Central memory CD8-positive, alpha-beta T cell (primary cell): ENCODE data around the gene DCTN5.
"Not testable (repeated sequence)": the region's sequence is repeated elsewhere in the genome, so short reads cannot be mapped to it uniquely, and the experiment has no call there.

ENCODE experiments used
- ATAC-seq: fragments of 150-1000 bp; cut with Tn5 transposase; replicated peaks from 2 replicates; pipeline ENCODE4 v1.10.0; 2022; ENCODE audit warnings: mild to moderate bottlenecking, moderate FRiP score, moderate number of reproducible peaks; ENCODE audit not compliant: poor library complexity, severe bottlenecking; ENCODE audit errors: extremely low read depth
- DNase-seq, 2 donors: peaks; one replicate each; pipeline ENCODE4 v3.0.0; 2021; ENCODE audit warnings: low spot score in 2 of 2
- H3K27ac Mint-ChIP-seq: one replicate; pipeline ENCODE4 v1.8.0; 2022; ENCODE audit warnings: low read depth, mild to moderate bottlenecking, moderate library complexity, mixed read lengths
- H3K27me3 Mint-ChIP-seq: one replicate; pipeline ENCODE4 v1.8.0; 2022; ENCODE audit warnings: mixed read lengths
- H3K36me3 Mint-ChIP-seq: one replicate; pipeline ENCODE4 v1.8.0; 2022; ENCODE audit warnings: mild to moderate bottlenecking, moderate library complexity, mixed read lengths; ENCODE audit not compliant: insufficient read depth
- H3K4me1 Mint-ChIP-seq: one replicate; pipeline ENCODE4 v1.8.0; 2022; ENCODE audit warnings: mixed read lengths
- H3K4me3 Mint-ChIP-seq: one replicate; pipeline ENCODE4 v1.8.0; 2022; ENCODE audit warnings: mild to moderate bottlenecking, moderate library complexity, mixed read lengths
- H3K9me3 Mint-ChIP-seq: one replicate; pipeline ENCODE4 v1.8.0; 2022; ENCODE audit warnings: mixed read lengths

DCTN5 gene

DNA sequence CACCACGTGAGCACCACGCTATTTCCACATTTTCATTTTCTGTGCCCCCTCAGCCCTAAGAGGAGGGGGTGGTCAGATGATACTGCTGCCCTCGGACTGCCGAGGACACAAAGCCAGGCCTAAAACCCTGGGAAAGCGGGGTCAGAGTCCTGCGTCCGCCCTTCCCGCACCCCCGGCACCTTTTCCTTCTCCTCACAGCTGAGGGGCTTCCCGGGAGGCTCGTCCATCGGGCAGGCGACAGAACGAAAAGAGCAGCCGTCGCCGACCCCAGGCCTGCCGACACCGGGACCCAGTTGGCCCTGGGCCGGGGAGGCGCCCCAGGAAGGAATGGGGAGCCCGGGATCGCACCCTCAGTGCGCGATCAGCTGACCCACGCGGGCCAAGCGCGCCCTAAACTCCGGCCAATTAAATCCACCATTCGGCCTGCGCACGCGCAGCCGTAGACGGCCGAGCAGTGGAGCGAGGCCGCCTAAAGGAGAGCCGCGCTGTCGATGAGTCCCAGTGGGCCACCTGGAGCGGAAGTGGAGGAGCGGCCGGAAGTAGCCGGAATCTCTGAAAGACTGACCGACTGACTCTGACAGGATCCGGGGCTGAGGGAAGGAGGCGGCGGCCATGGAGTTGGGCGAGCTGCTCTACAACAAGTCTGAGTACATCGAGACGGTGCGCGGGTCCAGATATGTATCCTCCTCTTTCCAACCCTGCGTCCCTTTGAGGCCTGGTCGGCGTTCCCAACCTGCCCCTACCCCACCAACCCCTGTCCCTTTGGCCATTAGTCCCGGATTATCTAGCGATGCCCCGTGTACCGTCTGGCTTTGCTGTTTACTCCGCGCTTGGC is at the start of gene DCTN5, which contains the start of gene PALB2:
Gene DCTN5, plus strand, starts transcription at position 536 of the 835 bp plus-strand sequence. Its CDS starts 77 bp downstream, at position 613.
Gene PALB2, minus strand, starts transcription at position 380 of the 835 bp plus-strand sequence. Its CDS starts 153 bp downstream, at position 227.
- H3K4me1 Mint-ChIP-seq = peaks cover 38% of the 10 kb centered on the region
- peak within 1 kb of the TSS; percentile 94 for H3K27ac Mint-ChIP-seq
- peak within 1 kb of the TSS; percentile 93 for H3K4me3 Mint-ChIP-seq
- ATAC-seq (peak; percentile 95), DNase-seq (peak; percentile 54 to 67)
- peaks cover 47% of the 10 kb centered on the region for H3K36me3 Mint-ChIP-seq
- H3K9me3 Mint-ChIP-seq = no peaks in the 10 kb centered on the region
- no peaks in the 10 kb centered on the region for H3K27me3 Mint-ChIP-seq

DNA sequence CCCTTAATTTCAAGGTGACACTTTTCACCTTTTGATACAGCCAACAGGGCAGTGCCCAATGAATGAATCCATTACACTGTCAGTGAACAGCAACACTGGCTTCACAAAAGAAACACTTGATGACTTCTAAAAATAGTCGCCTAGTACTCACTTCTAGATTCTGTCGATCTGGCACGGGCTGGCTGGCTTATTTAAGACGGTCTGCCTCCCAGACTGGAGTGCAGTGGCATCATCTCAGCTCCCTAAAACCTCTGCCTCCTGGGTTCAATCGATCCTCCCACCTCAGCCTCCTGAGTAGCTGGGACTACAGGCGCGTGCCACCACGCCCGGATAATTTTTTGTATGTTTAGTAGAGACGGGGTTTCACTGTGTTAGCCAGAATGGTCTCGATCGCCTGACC is 47.1 kb upstream of the DCTN5 start:
- H3K4me3 Mint-ChIP-seq = no peak overlapping the region
- no peak overlapping the region for H3K27ac Mint-ChIP-seq
- peaks cover 33% of the 10 kb centered on the region for H3K4me1 Mint-ChIP-seq
- no peaks in the 10 kb centered on the region for H3K9me3 Mint-ChIP-seq
- H3K36me3 Mint-ChIP-seq = peaks cover 18% of the 10 kb centered on the region
- H3K27me3 Mint-ChIP-seq = no peaks in the 10 kb centered on the region
- DNase-seq (no peak), ATAC-seq (no peak)

DNA sequence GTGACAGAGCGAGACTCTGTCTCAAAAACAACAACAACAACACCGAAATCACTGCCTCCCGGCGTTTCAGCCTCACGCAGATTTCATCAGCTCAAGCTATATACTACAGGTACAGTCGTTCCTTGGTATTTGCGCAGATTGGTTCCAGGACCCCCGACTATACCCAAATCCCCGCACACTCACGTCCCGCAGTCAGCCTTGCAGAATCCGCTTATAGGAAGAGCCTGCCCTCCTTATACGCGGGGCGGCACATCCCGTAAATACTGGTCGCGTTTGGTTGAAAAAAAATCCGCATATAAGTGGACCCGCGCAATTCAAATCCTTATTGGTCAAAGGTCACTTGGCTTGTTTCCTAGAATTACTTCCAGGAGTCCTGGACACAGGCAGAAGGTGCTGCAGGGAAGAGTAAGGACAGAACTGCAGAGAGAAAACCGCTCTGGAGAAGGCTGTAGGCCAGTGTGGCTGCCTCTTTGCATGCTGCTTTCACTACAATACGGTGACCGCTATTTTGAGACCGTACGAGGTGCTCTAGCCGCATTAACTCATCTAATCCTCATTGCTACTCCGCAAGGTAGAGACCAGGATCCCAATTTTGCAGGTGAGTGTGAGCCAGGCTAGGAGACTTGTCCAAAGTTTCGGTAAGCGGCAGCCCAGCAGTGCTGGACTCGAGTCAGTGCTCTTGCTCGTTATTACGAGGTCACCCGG is 45.9 kb upstream of the DCTN5 start:
- Mint-ChIP-seq H3K36me3 (peaks cover 8% of the 10 kb centered on the region), H3K9me3 (no peaks in the 10 kb centered on the region), H3K27me3 (no peaks in the 10 kb centered on the region), H3K27ac (peak overlapping the region; percentile 49), H3K4me3 (peak overlapping the region; percentile 77), H3K4me1 (peaks cover 29% of the 10 kb centered on the region)
- DNase-seq = no peak
- no peak for ATAC-seq

DNA sequence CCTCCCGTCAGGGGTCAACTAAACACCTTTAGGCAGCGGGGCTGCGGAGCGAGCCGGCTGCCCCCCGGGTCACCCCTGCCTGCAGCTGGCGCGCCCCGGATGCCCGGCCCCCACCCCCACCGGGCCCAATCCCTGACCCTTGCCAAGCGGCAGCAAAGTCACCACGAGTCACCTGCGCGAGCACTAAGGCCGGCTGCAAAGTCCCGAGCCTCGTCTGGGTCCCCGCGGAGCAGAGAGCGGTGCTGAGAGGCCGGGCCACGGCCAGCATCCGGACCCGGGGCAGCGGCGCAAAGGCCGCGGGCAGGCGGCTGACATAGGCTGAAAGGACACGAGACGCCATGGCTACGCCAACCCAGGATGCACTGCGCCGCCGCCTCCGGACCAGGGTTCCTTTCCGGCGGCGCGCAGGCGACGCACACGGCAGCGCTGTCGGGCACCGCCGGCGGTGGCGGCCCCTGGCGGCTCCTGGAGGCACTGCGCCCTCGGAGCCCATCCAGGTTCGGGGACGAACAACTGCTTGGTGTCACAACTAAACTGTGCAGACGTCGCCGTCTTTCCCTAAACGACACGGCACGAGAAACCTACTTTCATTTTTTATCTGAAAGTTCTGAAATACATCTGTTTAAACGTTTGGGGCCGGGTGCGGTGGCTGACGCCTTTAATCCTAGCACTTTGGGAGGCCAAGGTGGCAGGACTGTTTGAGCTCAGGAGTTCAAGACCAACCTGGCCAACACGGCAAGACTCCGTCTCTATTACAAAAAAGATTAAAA is 45.1 kb upstream of the DCTN5 start, which contains the start of gene NDUFAB1:
Gene NDUFAB1, minus strand, starts transcription at position 366 of the 770 bp plus-strand sequence. Its CDS starts 26 bp downstream, at position 340.
- Mint-ChIP-seq H3K27ac (peak within 1 kb of the TSS; percentile 49), H3K9me3 (no peaks in the 10 kb centered on the region), H3K4me1 (peaks cover 29% of the 10 kb centered on the region), H3K36me3 (peaks cover 13% of the 10 kb centered on the region), H3K27me3 (no peaks in the 10 kb centered on the region), H3K4me3 (peak within 1 kb of the TSS; percentile 77)
- DNase-seq (peak; percentile 83 to 92), ATAC-seq (peak; percentile 98)

DNA sequence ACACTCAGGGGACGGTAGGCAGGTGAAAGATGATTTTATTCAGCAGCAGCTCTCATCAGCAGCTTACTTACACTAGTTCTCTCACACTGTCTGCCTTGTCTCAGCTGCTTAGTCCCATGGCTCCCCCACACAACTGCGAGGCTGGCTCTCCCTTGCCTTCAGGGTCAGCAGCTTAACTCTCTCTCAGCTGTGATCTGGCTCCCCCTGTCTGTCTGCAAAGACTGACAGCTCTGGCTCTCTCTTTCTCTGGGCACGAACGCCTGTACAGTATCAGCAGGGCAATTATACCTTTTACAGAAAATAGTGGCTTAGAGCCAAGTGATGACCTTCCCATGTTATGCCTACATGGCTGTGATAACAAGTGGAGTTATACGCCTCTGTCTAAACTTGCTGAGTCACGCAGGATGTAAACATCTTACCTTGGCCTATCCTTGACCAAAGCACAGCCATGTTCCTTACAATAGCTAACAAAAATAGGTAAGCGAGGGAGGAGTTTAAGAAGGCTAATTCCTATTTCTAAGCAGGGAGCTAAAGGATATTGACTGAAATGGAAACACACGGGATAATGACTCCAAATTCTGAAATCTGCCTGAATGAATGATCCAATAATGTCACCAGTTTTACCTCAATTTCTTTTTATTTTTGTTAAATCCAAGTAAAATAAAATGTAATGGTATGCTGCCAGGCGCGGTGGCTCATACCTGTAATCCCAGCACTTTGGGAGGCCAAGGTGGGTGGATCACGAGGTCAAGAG is 44.1 kb upstream of the DCTN5 start:
- DNase-seq (no peak), ATAC-seq (no peak)
- peak overlapping the region; percentile 51 for H3K4me3 Mint-ChIP-seq
- no peaks in the 10 kb centered on the region for H3K27me3 Mint-ChIP-seq
- no peaks in the 10 kb centered on the region for H3K9me3 Mint-ChIP-seq
- H3K27ac Mint-ChIP-seq = peak overlapping the region; percentile 49
- peaks cover 20% of the 10 kb centered on the region for H3K4me1 Mint-ChIP-seq
- H3K36me3 Mint-ChIP-seq = peaks cover 15% of the 10 kb centered on the region

- Mint-ChIP-seq H3K27ac (no peak overlapping the region), H3K36me3 (peaks cover 10% of the 10 kb centered on the region), H3K9me3 (no peaks in the 10 kb centered on the region), H3K27me3 (no peaks in the 10 kb centered on the region), H3K4me1 (no peaks in the 10 kb centered on the region), H3K4me3 (no peak overlapping the region)
- no peak for DNase-seq
- ATAC-seq = no peak
Observed at GRCh38 chr16:23607726-23608125, 33.5 kb upstream of the DCTN5 start.

DNA sequence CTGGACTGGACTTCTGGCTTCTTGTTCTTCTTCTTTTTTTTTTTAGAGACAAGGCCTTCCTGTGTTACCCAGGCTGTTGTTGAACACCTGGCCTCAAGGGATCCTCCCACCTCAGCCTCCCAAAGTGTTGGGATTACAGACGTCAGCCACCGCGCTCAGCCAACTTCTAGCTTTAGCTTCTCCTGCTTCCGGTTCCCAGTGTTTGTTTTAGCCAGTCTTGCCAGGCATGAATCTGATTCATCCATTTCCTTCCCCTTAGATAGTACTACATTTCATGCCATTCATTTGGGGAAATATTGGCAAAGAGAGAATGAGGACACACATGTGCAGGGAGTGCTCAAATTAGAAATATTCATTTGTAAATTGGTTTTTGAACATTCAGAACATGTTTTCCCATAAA is 33.1 kb upstream of the DCTN5 start:
- no peaks in the 10 kb centered on the region for H3K4me1 Mint-ChIP-seq
- no peak overlapping the region for H3K4me3 Mint-ChIP-seq
- no peaks in the 10 kb centered on the region for H3K9me3 Mint-ChIP-seq
- H3K27me3 Mint-ChIP-seq = no peaks in the 10 kb centered on the region
- ATAC-seq (no peak), DNase-seq (no peak)
- H3K27ac Mint-ChIP-seq = no peak overlapping the region
- H3K36me3 Mint-ChIP-seq = peaks cover 10% of the 10 kb centered on the region

DNA sequence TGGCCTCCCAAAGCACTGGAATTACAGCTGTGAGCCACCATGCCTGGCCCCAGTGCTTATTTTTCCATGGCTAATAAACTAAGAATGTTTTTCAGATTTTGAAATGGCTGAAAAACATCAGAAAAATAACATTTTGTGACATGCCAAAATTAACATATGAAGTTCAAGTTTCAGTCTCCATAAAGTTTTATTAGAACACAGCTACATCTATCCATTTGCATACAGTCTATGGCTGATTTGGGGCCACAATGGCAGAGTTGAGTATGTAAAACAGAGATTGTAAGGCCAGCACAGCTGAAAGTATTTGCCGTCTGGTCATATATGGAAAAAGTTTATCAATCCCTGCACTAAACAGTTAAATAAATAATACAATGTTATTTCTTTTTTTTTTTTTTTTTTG is 31.3 kb upstream of the DCTN5 start:
- Mint-ChIP-seq H3K9me3 (no peaks in the 10 kb centered on the region), H3K4me3 (no peak overlapping the region), H3K4me1 (no peaks in the 10 kb centered on the region), H3K27ac (no peak overlapping the region), H3K27me3 (no peaks in the 10 kb centered on the region), H3K36me3 (peaks cover 6% of the 10 kb centered on the region)
- DNase-seq (no peak), ATAC-seq (no peak)

GRCh38 chr16:23610905-23611304 is 30.4 kb upstream of the DCTN5 start:
- not testable (repeated sequence) for H3K9me3 Mint-ChIP-seq, H3K4me3 Mint-ChIP-seq, DNase-seq, ATAC-seq, H3K4me1 Mint-ChIP-seq, H3K27ac Mint-ChIP-seq, H3K27me3 Mint-ChIP-seq, H3K36me3 Mint-ChIP-seq

DNA sequence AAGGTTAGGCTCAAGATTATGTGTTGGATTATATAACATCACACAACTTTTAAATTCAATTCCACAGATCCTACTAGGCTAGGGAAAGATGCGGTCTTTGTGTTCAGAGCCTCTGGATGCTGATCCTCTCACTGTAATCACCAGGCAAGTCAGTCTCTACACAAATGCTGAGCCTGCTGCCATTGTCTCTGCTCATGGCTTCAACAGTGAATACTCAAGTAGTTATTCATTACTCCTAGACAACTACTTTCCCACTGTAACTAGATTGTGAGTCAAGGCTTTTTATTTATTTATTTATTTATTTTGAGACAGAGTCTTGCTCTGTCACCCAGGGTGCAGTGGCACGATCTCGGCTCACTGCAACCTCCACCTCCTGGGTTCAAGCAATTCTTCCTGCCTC is 29.3 kb upstream of the DCTN5 start:
- no peak overlapping the region for H3K4me3 Mint-ChIP-seq
- no peaks in the 10 kb centered on the region for H3K9me3 Mint-ChIP-seq
- ATAC-seq (no peak), DNase-seq (no peak)
- no peaks in the 10 kb centered on the region for H3K4me1 Mint-ChIP-seq
- H3K27me3 Mint-ChIP-seq = no peaks in the 10 kb centered on the region
- H3K36me3 Mint-ChIP-seq = peaks cover 13% of the 10 kb centered on the region
- no peak overlapping the region for H3K27ac Mint-ChIP-seq

DNA sequence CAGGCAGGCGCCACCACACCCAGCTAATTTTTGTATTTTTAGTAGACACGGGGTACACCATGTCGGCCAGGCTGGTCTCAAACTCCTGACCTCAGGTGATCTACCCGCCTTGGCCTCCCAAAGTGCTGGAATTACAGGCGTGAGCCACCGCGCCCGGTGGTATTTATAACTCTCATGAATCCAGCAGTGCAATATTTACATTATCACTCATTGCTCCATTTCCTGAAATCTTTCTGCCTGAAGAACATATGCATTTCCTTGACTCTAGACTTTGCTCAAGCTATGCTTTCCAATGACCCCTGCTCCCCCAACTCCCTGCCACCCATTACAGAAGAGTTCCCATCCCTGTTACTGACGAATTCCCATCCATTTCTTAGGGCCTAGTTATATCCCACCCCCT is 25.5 kb upstream of the DCTN5 start:
- Mint-ChIP-seq H3K9me3 (no peaks in the 10 kb centered on the region), H3K4me3 (no peak overlapping the region), H3K27me3 (no peaks in the 10 kb centered on the region), H3K4me1 (no peaks in the 10 kb centered on the region), H3K27ac (no peak overlapping the region), H3K36me3 (peaks cover 32% of the 10 kb centered on the region)
- ATAC-seq (no peak), DNase-seq (no peak)

DNA sequence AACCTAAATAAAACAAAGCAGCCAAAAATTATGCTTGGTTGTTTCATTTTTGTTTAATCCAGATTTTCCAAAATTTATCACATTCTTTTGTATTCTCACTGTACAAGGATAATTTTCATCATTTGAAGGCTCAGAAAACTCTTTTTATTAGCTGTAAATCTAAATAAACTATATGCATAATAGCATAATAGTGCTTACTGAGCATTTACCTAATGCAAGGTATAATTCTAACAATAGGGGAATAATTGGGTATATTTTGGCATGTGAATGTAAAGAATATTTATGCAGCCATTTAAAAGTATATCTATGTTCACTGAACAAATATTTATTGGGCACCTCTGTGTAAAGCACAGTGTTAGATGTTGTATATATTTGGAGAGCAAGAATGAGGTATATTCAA is 17.2 kb upstream of the DCTN5 start:
- no peaks in the 10 kb centered on the region for H3K9me3 Mint-ChIP-seq
- no peak overlapping the region for H3K27ac Mint-ChIP-seq
- ATAC-seq = no peak
- H3K27me3 Mint-ChIP-seq = no peaks in the 10 kb centered on the region
- H3K4me3 Mint-ChIP-seq = no peak overlapping the region
- DNase-seq = no peak
- no peaks in the 10 kb centered on the region for H3K4me1 Mint-ChIP-seq
- H3K36me3 Mint-ChIP-seq = peaks cover 53% of the 10 kb centered on the region
